Heart left ventricle (tissue), 16 donors: Measurements from ENCODE around the gene ST3GAL4. TPM values are rescaled to one million over a fixed set of nuclear protein-coding genes. Genes with fewer than 3 reads are reported as not detected.
"Not testable (repeated sequence)": the region's sequence is repeated elsewhere in the genome, so short reads cannot be mapped to it uniquely, and the experiment has no call there.

Experiments used
- ATAC-seq, 4 donors: fragments of 200-7000 bp; cut with Tn5 transposase; one replicate each; pipeline ENCODE4 v1.9.1; 2020 to 2022; ENCODE audit warnings: moderate library complexity in 4 of 4, mild to moderate bottlenecking in 3 of 4, moderate number of reproducible peaks in 1 of 4
- DNase-seq, 5 donors: peaks; one replicate each; pipeline ENCODE4 v3.0.0-alpha.2; 2020
- H3K27ac ChIP-seq, 12 donors: fragments of 200-600 bp; sonication (generic) in 4 of 12; one replicate each; pipeline versions ENCODE4 v1.5.0 to v1.8.0; 2016 to 2022; ENCODE audit warnings: mild to moderate bottlenecking in 2 of 12
- H3K27me3 ChIP-seq, 9 donors: fragments of 200-600 bp; sonication (generic) in 2 of 9; one replicate each; pipeline versions ENCODE4 v1.5.1 to v1.8.0; 2016 to 2022; ENCODE audit warnings: mild to moderate bottlenecking in 3 of 9
- H3K36me3 ChIP-seq, 9 donors: fragments of 200-600 bp; sonication (generic) in 2 of 9; one replicate each; pipeline versions ENCODE4 v1.5.0 to v1.8.0; 2018 to 2022; ENCODE audit warnings: mild to moderate bottlenecking in 2 of 9
- H3K4me1 ChIP-seq, 12 donors: fragments of 200-600 bp; sonication (generic) in 4 of 12; one replicate each; pipeline versions ENCODE4 v1.5.0 to v1.8.0; 2016 to 2022; ENCODE audit warnings: mild to moderate bottlenecking in 3 of 12
- H3K4me3 ChIP-seq, 12 donors: fragments of 200-600 bp; sonication (generic) in 4 of 12; one replicate each; pipeline versions ENCODE4 v1.5.0 to v1.8.0; 2017 to 2022; ENCODE audit warnings: mild to moderate bottlenecking in 9 of 12, moderate library complexity in 4 of 12
- H3K9me3 ChIP-seq, 12 donors: fragments of 200-600 bp; sonication (generic) in 4 of 12; one replicate each; pipeline versions ENCODE4 v1.5.0 to v1.8.0; 2016 to 2022; ENCODE audit warnings: mild to moderate bottlenecking in 1 of 12
- POLR2A ChIP-seq, 2 donors: fragments of 450-650 bp; IDR thresholded peaks; one replicate each; pipeline ENCODE4 v1.6.1; 2017; ENCODE audit warnings: antibody characterized with exemption in 2 of 2, mild to moderate bottlenecking in 2 of 2, moderate library complexity in 2 of 2
- WGBS, 4 donors: extraction: QIAGEN DNeasy Blood & Tissue Kit in 2 of 4; methylation state at CpG; one replicate each; pipeline versions ENCODE4 v1.1.5 to v1.1.7; 2013 to 2018; 5-methylcytosine and 5-hydroxymethylcytosine counted together
- intact Hi-C, 10 donors: fragments of 100-400 bp; cut with DNase I; formaldehyde crosslinking; loops; one replicate each; pipeline versions ENCODE4 v1.11.1 to v1.14.2; 2022
- polyA plus RNA-seq, 2 donors: library from polyadenylated mRNA; stranded (reverse); fragments of 200-250 nt; gene quantifications; one replicate each; pipeline ENCODE4 v1.2.3, GENCODE V29; 2013
- total RNA-seq, 9 donors: library from RNA; depleted of rRNA in 2 of 9; stranded (reverse); fragments of >200 nt in 2 of 9; fragmentation: NEBNext Ultra II Directional in 3 of 9; extraction: Animal tissue kit (Norgen Biotek cat#: 25700) in 3 of 9; gene quantifications; one replicate each; pipeline versions ENCODE4 v1.1.0 to v1.2.4, GENCODE V29; 2016 to 2023
- TF ChIP-seq, protein P1 (sequence below), 12 donors: fragments of 200-600 bp; sonication (generic) in 4 of 12; IDR thresholded peaks; one replicate each; pipeline versions ENCODE4 v1.5.0 to v1.8.0; 2018 to 2022; ENCODE audit warnings: antibody characterized with exemption in 12 of 12, mild to moderate bottlenecking in 5 of 12
- donor health status: ischemic (EF 13 %, LVEDD 7.1; RV severe dilation, severe dysfunction).
- donor health status: healthy with polysubstance abuse.
- donor health status: DM: no; HTN: yes; CAD: no.
- donor health status: DM: no; HTN: no; CAD: no.
- donor health status: ischemic (EF 25% LVEDD 6.9; RV normal size, moderate dysfunction).
- donor health status: ischemic (EF 25% LVEDD 5.7; RV mildly dilated, moderate dysfunction).
- donor health status: healthy.
- donor health status: DM: yes; HTN: yes; CAD: no.
- donor health status: ischemic (EF 35%, LVEDD 5.7; RV mildly dilated, moderate dysfunction).
- donor health status: nonischemic (EF 11% LVEDD 7.7; RV severe dilation, severe dysfunction).
- donor health status: DM: yes; HTN: yes; CAD: no.
- donor health status: PGD.
- donor health status: ischemic (EF 29% LVEDD 5.4; RV normal size, mild dysfunction).
- donor health status: nonischemic (EF 23%, LVEDD 6.1; RV moderate dilation, normal function).

The ST3GAL4 gene
- total and polyA plus RNA-seq, 11 donors, result 30.6 to 168 (median 66.1) TPM

GRCh38 chr11:126345759-126346585 lies 9.5 kb upstream of the ST3GAL4 start:
- intact Hi-C loops, result loop anchor here in 1 of 10 donors (5.0 kb wide), 1 partner anchor 34 kb away; no protein-coding TSS in a partner anchor
- TF ChIP-seq POLR2A (IDR thresholded peaks at IDR 0.05), result peak in 1 of 2 donors; percentile 0
- TF ChIP-seq, protein P1, sequence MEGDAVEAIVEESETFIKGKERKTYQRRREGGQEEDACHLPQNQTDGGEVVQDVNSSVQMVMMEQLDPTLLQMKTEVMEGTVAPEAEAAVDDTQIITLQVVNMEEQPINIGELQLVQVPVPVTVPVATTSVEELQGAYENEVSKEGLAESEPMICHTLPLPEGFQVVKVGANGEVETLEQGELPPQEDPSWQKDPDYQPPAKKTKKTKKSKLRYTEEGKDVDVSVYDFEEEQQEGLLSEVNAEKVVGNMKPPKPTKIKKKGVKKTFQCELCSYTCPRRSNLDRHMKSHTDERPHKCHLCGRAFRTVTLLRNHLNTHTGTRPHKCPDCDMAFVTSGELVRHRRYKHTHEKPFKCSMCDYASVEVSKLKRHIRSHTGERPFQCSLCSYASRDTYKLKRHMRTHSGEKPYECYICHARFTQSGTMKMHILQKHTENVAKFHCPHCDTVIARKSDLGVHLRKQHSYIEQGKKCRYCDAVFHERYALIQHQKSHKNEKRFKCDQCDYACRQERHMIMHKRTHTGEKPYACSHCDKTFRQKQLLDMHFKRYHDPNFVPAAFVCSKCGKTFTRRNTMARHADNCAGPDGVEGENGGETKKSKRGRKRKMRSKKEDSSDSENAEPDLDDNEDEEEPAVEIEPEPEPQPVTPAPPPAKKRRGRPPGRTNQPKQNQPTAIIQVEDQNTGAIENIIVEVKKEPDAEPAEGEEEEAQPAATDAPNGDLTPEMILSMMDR (IDR thresholded peaks at IDR 0.05), result no peak

DNA sequence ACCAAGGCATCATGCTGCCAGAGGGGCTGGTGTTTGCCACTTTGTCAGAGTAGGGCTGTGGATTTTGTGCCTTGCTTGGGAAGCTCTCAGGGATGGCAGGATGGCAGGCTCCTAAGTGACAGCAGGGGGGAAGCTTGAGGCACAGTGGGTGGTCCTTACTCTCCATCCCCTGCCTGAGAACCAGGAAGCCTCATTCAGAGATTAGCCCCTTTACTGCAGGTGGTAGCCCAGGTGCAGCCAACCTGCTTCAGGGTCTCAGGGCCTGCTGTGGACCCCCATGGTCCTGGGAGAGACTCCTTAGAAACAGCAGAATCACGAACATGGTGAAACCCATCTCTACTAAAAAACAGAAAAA lies 8.9 kb upstream of the ST3GAL4 start:
- H3K9me3 ChIP-seq, result no peaks in the 10 kb centered on the region
- no peak overlapping the region for H3K4me3 ChIP-seq
- peak in 1 of 2 donors; percentile 1 for TF ChIP-seq POLR2A (IDR thresholded peaks at IDR 0.05)
- TF ChIP-seq, protein P1 (IDR thresholded peaks at IDR 0.05), result no peak
- H3K27ac ChIP-seq, result peak overlapping the region; percentile 46 to 88 (median 64)
- intact Hi-C loops, result loop anchor here in 1 of 10 donors (5.0 kb wide), 1 partner anchor 34 kb away; no protein-coding TSS in a partner anchor
- H3K36me3 ChIP-seq, result peaks cover 0 to 37% (median 20%) of the 10 kb centered on the region in 9 donors
- H3K27me3 ChIP-seq, result no peaks in the 10 kb centered on the region
- peaks cover 16 to 70% (median 58%) of the 10 kb centered on the region in 12 donors for H3K4me1 ChIP-seq
- no peak for DNase-seq
- 92 to 100% (median 96%) methylated on average over 1 of the region's 1 CpG for WGBS, 4 donors
- no peak for ATAC-seq

More at GRCh38 chr11:126345759-126346585, 9.5 kb upstream of the ST3GAL4 start:
- Histone ChIP-seq H3K4me3 (no peak overlapping the region), H3K9me3 (no peaks in the 10 kb centered on the region), H3K27me3 (no peaks in the 10 kb centered on the region), H3K36me3 (peaks cover 0 to 43% (median 20%) of the 10 kb centered on the region in 9 donors), H3K4me1 (peaks cover 13 to 70% (median 55%) of the 10 kb centered on the region in 12 donors), H3K27ac (peak overlapping the region; percentile 46 to 88 (median 64))
- 50 to 56% (median 53%) methylated on average over 17 of the region's 17 CpGs for WGBS, 4 donors
- DNase-seq, result peak in 3 of 5 donors; percentile 66 to 75 (median 68)
- ATAC-seq, result peak in 3 of 4 donors; percentile 28 to 71 (median 54)

DNA sequence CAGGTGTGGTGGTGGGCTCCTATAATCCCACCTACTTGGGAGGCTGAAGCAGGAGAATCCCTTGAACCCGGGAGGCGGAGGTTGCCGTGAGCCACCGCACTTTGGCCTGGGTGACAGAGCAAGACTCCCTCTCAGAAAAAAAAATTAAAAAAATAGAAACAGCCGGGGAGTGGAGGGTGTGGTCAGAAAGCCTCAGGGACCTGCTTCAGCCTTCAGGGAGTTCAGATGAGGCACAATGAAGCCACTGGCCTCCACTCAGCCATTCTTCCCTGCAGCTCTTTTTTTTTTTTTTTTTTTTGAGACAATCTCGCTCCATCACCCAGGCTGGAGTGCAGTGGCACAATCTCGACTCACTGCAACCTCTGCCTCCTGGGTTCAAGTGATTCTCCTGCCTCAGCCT lies 8.5 kb upstream of the ST3GAL4 start:
- peak in 2 of 5 donors; percentile 31 to 49 for DNase-seq
- H3K4me3 ChIP-seq, result not testable (repeated sequence)

DNA sequence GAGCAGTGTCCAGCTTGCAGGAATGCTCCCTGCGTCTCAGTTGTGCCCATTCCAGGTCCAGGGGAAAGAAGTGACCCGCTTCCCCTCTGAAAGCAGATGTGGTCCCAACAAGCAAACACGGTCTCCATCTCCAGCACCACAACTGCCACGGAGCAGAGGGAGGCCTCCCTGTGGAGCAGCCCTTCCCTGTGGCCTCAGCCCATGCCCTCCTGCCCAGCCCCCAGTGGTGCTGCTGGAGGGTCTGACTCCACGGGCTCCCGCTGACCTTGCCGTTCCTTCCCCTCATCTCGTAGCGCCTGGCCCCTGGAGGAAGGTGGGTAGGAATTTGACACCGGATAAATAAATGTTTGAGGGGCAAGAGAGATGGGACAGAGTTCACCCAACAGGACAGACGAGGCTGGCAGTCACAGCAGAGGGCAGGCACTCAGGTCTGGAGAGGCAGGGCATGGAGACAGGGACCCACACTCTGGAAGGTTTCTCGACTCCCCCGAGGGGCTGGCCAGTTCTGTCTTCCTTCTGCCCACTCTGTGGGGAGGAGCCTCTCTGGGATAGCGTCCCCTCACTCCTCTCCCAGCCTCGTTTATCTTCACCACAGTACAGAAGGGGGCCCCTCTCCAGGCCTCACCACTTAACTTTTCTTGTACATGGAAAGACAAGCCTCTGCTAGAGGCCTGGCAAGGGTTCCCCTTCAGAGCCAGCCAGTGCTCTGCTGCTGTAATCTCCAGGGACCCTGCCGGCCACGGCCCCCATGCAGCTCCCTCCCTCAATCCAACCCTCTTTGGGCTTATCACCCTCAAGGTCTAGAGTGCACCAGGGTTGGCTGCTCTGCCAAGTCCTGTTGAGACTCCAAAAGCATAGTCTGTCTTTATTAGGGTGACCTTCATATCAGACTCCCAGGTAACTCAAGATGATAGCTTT lies 7.5 kb upstream of the ST3GAL4 start:
- Histone ChIP-seq H3K27ac (peak overlapping the region; percentile 10 to 85 (median 75)), H3K9me3 (no peaks in the 10 kb centered on the region), H3K27me3 (no peaks in the 10 kb centered on the region), H3K4me1 (peaks cover 16 to 79% (median 66%) of the 10 kb centered on the region in 12 donors), H3K4me3 (no peak overlapping the region), H3K36me3 (peaks cover 0 to 26% (median 14%) of the 10 kb centered on the region in 9 donors)
- 55 to 67% (median 58%) methylated on average over 17 of the region's 17 CpGs for WGBS, 4 donors
- peak in 3 of 4 donors; percentile 36 to 61 (median 46) for ATAC-seq
- DNase-seq, result peak in 3 of 5 donors; percentile 45 to 64 (median 48)
- TF ChIP-seq, protein P1 (IDR thresholded peaks at IDR 0.05), result no peak
- no peak for TF ChIP-seq POLR2A (IDR thresholded peaks at IDR 0.05)
- intact Hi-C loops, result loop anchor here in 1 of 10 donors (5.0 kb wide), 1 partner anchor 36 kb away; no protein-coding TSS in a partner anchor

More for the DNA sequence above, 8.5 kb upstream of the ST3GAL4 start:
- not testable (repeated sequence) for H3K9me3 ChIP-seq, ATAC-seq, H3K27me3 ChIP-seq
- Histone ChIP-seq H3K27ac (peak overlapping the region in 11 of 12 donors; percentile 61 to 88 (median 65)), H3K36me3 (peaks cover 0 to 34% (median 17%) of the 10 kb centered on the region in 9 donors), H3K4me1 (peaks cover 16 to 71% (median 62%) of the 10 kb centered on the region in 12 donors)
- intact Hi-C loops, result loop anchor here in 1 of 10 donors (5.0 kb wide), 1 partner anchor 35 kb away; no protein-coding TSS in a partner anchor
- 73 to 88% (median 83%) methylated on average over 7 of the region's 7 CpGs for WGBS, 4 donors
